GM21515 (cell line): Measurements from ENCODE around the gene LSM14B.
A peak's percentile ranks its signal among the peaks of the same experiment; 100 is the strongest.

ENCODE experiments used
- ATAC-seq: cut with Tn5 transposase; IDR thresholded peaks from one replicate; pipeline ENCODE4 v1.9.1; 2021; ENCODE audit not compliant: unreplicated experiment

LSM14B gene

GRCh38 chr20:62132421-62132820, 10.1 kb downstream of the LSM14B start:
- no peak for ATAC-seq

GRCh38 chr20:62133051-62133845, 11.0 kb downstream of the LSM14B start:
- ATAC-seq = no peak

- ATAC-seq = no peak
Measured at GRCh38 chr20:62133864-62134263, 11.6 kb downstream of the LSM14B start.

GRCh38 chr20:62134735-62135231, 12.5 kb downstream of the LSM14B start:
- no peak for ATAC-seq

GRCh38 chr20:62135573-62136266, 13.4 kb downstream of the LSM14B start:
- ATAC-seq = no peak

- no peak for ATAC-seq
Measured at GRCh38 chr20:62136283-62137091, 14.2 kb downstream of the LSM14B start.

- ATAC-seq = no peak
Measured at GRCh38 chr20:62137092-62137384, 14.8 kb downstream of the LSM14B start.

- ATAC-seq = no peak
Measured at GRCh38 chr20:62137478-62138203, 15.4 kb downstream of the LSM14B start.

- no peak for ATAC-seq
Measured at GRCh38 chr20:62138204-62138543, 15.9 kb downstream of the LSM14B start.

GRCh38 chr20:62138912-62139311, 16.6 kb downstream of the LSM14B start:
- no peak for ATAC-seq

GRCh38 chr20:62139636-62140035, 17.4 kb downstream of the LSM14B start:
- ATAC-seq = no peak

GRCh38 chr20:62141043-62141396, 18.7 kb downstream of the LSM14B start:
- no peak for ATAC-seq

- ATAC-seq = no peak
Measured at GRCh38 chr20:62141397-62142251, 19.3 kb downstream of the LSM14B start.

- peak; percentile 18 for ATAC-seq
Measured at GRCh38 chr20:62142252-62143080, 20.2 kb downstream of the LSM14B start.

GRCh38 chr20:62143081-62143956, 21.0 kb downstream of the LSM14B start, which contains the start of the genes PSMA7 and SS18L1:
Gene PSMA7, minus strand, starts transcription at chr20:62143394. Its CDS starts 91 bp downstream, at chr20:62143303.
Gene SS18L1, plus strand, starts transcription at chr20:62143769. Its CDS starts 52 bp downstream, at chr20:62143821.
- peak; percentile 70 for ATAC-seq

GRCh38 chr20:62143957-62144825, 21.9 kb downstream of the LSM14B start:
- no peak for ATAC-seq

GRCh38 chr20:62145688-62146018, 23.4 kb downstream of the LSM14B start:
- ATAC-seq = no peak
